Embryonic facial prominence (tissue), 1 donor: ENCODE data around the gene CCDC175.
A peak's percentile ranks its signal among the peaks of the same experiment; 100 is the strongest.

Experiments
- DNase-seq: peaks from one replicate; pipeline ENCODE4 v3.0.0-alpha.2; 2016; ENCODE audit errors: extremely low spot score

The CCDC175 gene

GRCh38 chr14:59576332-59577294 lies at the start of gene CCDC175:
Gene CCDC175, minus strand, starts transcription at chr14:59576812. Its CDS starts 37 bp downstream, at chr14:59576775.
- DNase-seq: peak; percentile 51

GRCh38 chr14:59622631-59623030 lies 46.0 kb upstream of the CCDC175 start:
- DNase-seq: no peak

GRCh38 chr14:59619061-59619460 lies 42.4 kb upstream of the CCDC175 start:
- DNase-seq: no peak

- no peak for DNase-seq
These were observed 24.4 kb upstream of the CCDC175 start for GRCh38 chr14:59601056-59601455.

GRCh38 chr14:59600211-59600945 lies 23.8 kb upstream of the CCDC175 start:
- DNase-seq: no peak

- no peak for DNase-seq
These were observed 18.5 kb upstream of the CCDC175 start for GRCh38 chr14:59595071-59595470.

- no peak for DNase-seq
These were observed 15.2 kb upstream of the CCDC175 start for GRCh38 chr14:59591641-59592370.

GRCh38 chr14:59588101-59588500 lies 11.5 kb upstream of the CCDC175 start:
- no peak for DNase-seq

- no peak for DNase-seq
These were observed 9.4 kb upstream of the CCDC175 start for GRCh38 chr14:59585891-59586554.

GRCh38 chr14:59583755-59584154 lies 7.1 kb upstream of the CCDC175 start:
- DNase-seq: no peak

GRCh38 chr14:59582845-59583509 lies 6.4 kb upstream of the CCDC175 start:
- DNase-seq: no peak

- no peak for DNase-seq
These were observed 5.5 kb upstream of the CCDC175 start for GRCh38 chr14:59582161-59582560.

- DNase-seq: no peak
These were observed 4.3 kb upstream of the CCDC175 start for GRCh38 chr14:59580911-59581310.

GRCh38 chr14:59570122-59570521 lies 6.5 kb downstream of the CCDC175 start:
- DNase-seq: no peak

GRCh38 chr14:59566725-59567124 lies 9.9 kb downstream of the CCDC175 start:
- DNase-seq: no peak

- no peak for DNase-seq
These were observed 10.3 kb downstream of the CCDC175 start for GRCh38 chr14:59566296-59566695.

GRCh38 chr14:59565087-59565486 lies 11.5 kb downstream of the CCDC175 start:
- DNase-seq: no peak

GRCh38 chr14:59564366-59564765 lies 12.2 kb downstream of the CCDC175 start:
- DNase-seq: no peak

GRCh38 chr14:59547310-59547709 lies 29.3 kb downstream of the CCDC175 start:
- DNase-seq: no peak

GRCh38 chr14:59543873-59544272 lies 32.7 kb downstream of the CCDC175 start:
- no peak for DNase-seq

- no peak for DNase-seq
These were observed 34.9 kb downstream of the CCDC175 start for GRCh38 chr14:59541731-59542130.
